NOMO-1 treated with DMSO at 0.1 percent for 48 hours (cell line): ENCODE results near the gene EIF2B4.
"Not testable (repeated sequence)": the region's sequence is repeated elsewhere in the genome, so short reads cannot be mapped to it uniquely, and the experiment has no call there.

Experiments used
- DNase-seq: peaks from one replicate; lab custom pipeline; 2025; ENCODE audit not compliant: unreplicated experiment; lab: John Stamatoyannopoulos, UW

Gene EIF2B4

GRCh38 chr2:27350106-27350693, 19.9 kb downstream of the EIF2B4 start:
- no peak for DNase-seq

GRCh38 chr2:27347641-27348040, 22.5 kb downstream of the EIF2B4 start:
- DNase-seq, result no peak

- no peak for DNase-seq
Measured at GRCh38 chr2:27336173-27336572, 34.0 kb downstream of the EIF2B4 start.

- DNase-seq, result no peak
Measured at GRCh38 chr2:27335311-27335710, 34.8 kb downstream of the EIF2B4 start.

GRCh38 chr2:27324720-27325119, 45.4 kb downstream of the EIF2B4 start:
- no peak for DNase-seq

- no peak for DNase-seq
Measured at GRCh38 chr2:27323596-27324285, 46.4 kb downstream of the EIF2B4 start.

GRCh38 chr2:27322766-27323595, 47.2 kb downstream of the EIF2B4 start, which contains the start of gene MPV17:
MPV17 (minus strand) TSS chr2:27323097; CDS start chr2:27322517, 580 bp downstream.
- peak; percentile 88 for DNase-seq

GRCh38 chr2:27322301-27322765, 47.8 kb downstream of the EIF2B4 start:
- peak; percentile 50 for DNase-seq

GRCh38 chr2:27320958-27321543, 49.1 kb downstream of the EIF2B4 start:
- no peak for DNase-seq

GRCh38 chr2:27319839-27320238, 50.3 kb downstream of the EIF2B4 start:
- not testable (repeated sequence) for DNase-seq

GRCh38 chr2:27316655-27317412, 53.3 kb downstream of the EIF2B4 start:
- DNase-seq, result no peak

- no peak for DNase-seq
Measured at GRCh38 chr2:27315122-27315521, 55.0 kb downstream of the EIF2B4 start.

- DNase-seq, result no peak
Measured at GRCh38 chr2:27314709-27315108, 55.4 kb downstream of the EIF2B4 start.
